LNCAP (cell line): ENCODE data around the gene PCNP.

ENCODE experiments used
- TF ChIP-seq, protein P1 (sequence below): fragments of 450-650 bp; IDR thresholded peaks from 2 replicates; pipeline ENCODE4 v1.5.1; 2017; ENCODE audit warnings: mild to moderate bottlenecking

The PCNP gene

DNA sequence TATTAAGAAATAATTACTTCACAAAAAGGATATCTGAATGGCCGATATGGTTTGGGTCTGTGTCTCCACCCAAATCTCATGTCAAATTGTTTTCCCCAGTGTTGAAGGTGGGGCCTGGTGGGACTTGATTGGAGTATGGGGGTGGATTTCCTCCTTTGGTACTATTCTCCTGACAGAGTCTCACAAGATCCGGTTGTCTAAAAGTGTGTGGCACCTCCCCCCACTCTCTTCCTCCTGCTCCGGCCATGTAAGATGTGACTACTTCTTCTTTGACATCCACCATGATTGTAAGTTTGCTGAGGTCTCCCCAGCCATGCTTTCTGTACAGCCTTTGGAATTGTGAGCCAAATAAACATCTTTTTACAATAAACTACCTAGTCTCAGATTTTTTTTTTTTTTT, 68.5 kb downstream of the PCNP start:
- TF ChIP-seq, protein P1, sequence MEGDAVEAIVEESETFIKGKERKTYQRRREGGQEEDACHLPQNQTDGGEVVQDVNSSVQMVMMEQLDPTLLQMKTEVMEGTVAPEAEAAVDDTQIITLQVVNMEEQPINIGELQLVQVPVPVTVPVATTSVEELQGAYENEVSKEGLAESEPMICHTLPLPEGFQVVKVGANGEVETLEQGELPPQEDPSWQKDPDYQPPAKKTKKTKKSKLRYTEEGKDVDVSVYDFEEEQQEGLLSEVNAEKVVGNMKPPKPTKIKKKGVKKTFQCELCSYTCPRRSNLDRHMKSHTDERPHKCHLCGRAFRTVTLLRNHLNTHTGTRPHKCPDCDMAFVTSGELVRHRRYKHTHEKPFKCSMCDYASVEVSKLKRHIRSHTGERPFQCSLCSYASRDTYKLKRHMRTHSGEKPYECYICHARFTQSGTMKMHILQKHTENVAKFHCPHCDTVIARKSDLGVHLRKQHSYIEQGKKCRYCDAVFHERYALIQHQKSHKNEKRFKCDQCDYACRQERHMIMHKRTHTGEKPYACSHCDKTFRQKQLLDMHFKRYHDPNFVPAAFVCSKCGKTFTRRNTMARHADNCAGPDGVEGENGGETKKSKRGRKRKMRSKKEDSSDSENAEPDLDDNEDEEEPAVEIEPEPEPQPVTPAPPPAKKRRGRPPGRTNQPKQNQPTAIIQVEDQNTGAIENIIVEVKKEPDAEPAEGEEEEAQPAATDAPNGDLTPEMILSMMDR: no peak

GRCh38 chr3:101643009-101643844, 69.2 kb downstream of the PCNP start:
- TF ChIP-seq, protein P1: no peak
